Transverse colon (tissue), 4 donors: ENCODE results near the gene EP400.

Experiments
- CTCF ChIP-seq, 5 experiments: fragments of 200-600 bp in 3 of 5; fragments of 450-650 bp in 2 of 5; sonication (generic) in 3 of 5; IDR thresholded peaks; 1 replicate in 2 of 5; 2 replicates in 3 of 5; pipeline ENCODE4 v1.5.1; 2016 to 2017; ENCODE audit warnings: antibody characterized with exemption in 5 of 5, inconsistent platforms in 3 of 5, mild to moderate bottlenecking in 2 of 5, moderate library complexity in 1 of 5
- EP300 ChIP-seq: sonication (generic); formaldehyde crosslinking; IDR thresholded peaks from one replicate; pipeline ENCODE4 v1.6.1; 2017; ENCODE audit warnings: antibody characterized with exemption, low read depth
- POLR2A ChIP-seq: fragments of 450-650 bp; IDR thresholded peaks from one replicate; pipeline ENCODE4 v1.6.1; 2016; ENCODE audit warnings: antibody characterized with exemption, mild to moderate bottlenecking, moderate library complexity
- POLR2AphosphoS5 ChIP-seq, 3 donors: sonication (generic); formaldehyde crosslinking; IDR thresholded peaks; one replicate each; pipeline ENCODE4 v1.6.1; 2016; ENCODE audit warnings: antibody characterized with exemption in 3 of 3

DNA sequence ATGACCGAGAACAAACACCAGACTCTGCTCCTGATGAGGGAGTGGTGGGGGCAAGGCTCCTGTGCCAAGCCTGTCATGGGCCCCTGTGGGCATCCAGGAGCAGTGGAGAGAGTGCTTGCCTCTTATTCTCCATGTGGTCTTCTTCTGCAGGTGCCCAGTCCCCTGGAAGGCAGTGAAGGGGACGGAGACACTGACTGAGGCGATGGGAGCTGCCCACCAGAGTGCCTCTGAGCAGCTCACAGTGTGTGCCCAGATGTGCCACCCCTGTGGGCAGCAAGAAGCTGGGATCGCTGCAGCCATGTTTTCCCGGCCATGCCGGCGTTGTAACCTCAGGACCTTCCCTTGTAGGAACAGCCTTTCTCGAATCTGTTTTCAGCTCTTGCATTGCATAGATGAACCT is 6.4 kb upstream of the EP400 start:
- no peak for TF ChIP-seq CTCF (IDR thresholded peaks at IDR 0.05)
- TF ChIP-seq EP300 = no peak
- TF ChIP-seq POLR2A = no peak
- no peak for TF ChIP-seq POLR2AphosphoS5 (IDR thresholded peaks at IDR 0.05)
